Progenitor cell of endocrine pancreas (in vitro differentiated cells): ENCODE results near the gene KHDC1. TPM values are rescaled to one million over a fixed set of nuclear protein-coding genes. Genes with fewer than 3 reads are reported as not detected.
"Not testable (repeated sequence)": the region's sequence is repeated elsewhere in the genome, so short reads cannot be mapped to it uniquely, and the experiment has no call there.

Source experiments
- DNase-seq: peaks from one replicate; pipeline ENCODE4 v3.0.0; 2021; ENCODE audit warnings: low spot score; ENCODE audit not compliant: unreplicated experiment
- H3K27ac Mint-ChIP-seq: 2 replicates; pipeline ENCODE4 v1.8.0; 2021; ENCODE audit warnings: mild to moderate bottlenecking, moderate library complexity, mixed read lengths
- H3K27me3 Mint-ChIP-seq: 2 replicates; pipeline ENCODE4 v1.8.0; 2021; ENCODE audit warnings: mixed read lengths
- H3K36me3 Mint-ChIP-seq: 2 replicates; pipeline ENCODE4 v1.8.0; 2022; ENCODE audit warnings: mixed read lengths; ENCODE audit not compliant: insufficient read depth
- H3K4me1 Mint-ChIP-seq: 2 replicates; pipeline ENCODE4 v1.8.0; 2021; ENCODE audit warnings: low read depth, mixed read lengths
- H3K4me3 Mint-ChIP-seq: 2 replicates; pipeline ENCODE4 v1.8.0; 2021; ENCODE audit warnings: low read depth, mild to moderate bottlenecking, moderate library complexity, mixed read lengths
- H3K9me3 Mint-ChIP-seq: 2 replicates; pipeline ENCODE4 v1.8.0; 2021; ENCODE audit warnings: low read depth, mixed read lengths
- CTCF ChIP-seq: fragments of 200-600 bp; sonication (generic); IDR thresholded peaks from one replicate; pipeline ENCODE4 v1.5.0; 2021; ENCODE audit warnings: antibody characterized with exemption, mild to moderate bottlenecking; ENCODE audit not compliant: unreplicated experiment
- total RNA-seq: library from RNA; stranded (reverse); gene quantifications from 2 replicates; pipeline ENCODE4 v1.2.1, GENCODE V29; 2021

The KHDC1 gene
- total RNA-seq, 1 donor from 2014 or later, result 7.9 TPM

- no peaks in the 10 kb centered on the region for H3K4me1 Mint-ChIP-seq
- H3K36me3 Mint-ChIP-seq, result no peaks in the 10 kb centered on the region
- H3K27me3 Mint-ChIP-seq, result no peaks in the 10 kb centered on the region
- H3K9me3 Mint-ChIP-seq, result no peaks in the 10 kb centered on the region
- H3K4me3 Mint-ChIP-seq, result no peak overlapping the region
- no peak for TF ChIP-seq CTCF
- no peak for DNase-seq
- H3K27ac Mint-ChIP-seq, result no peak overlapping the region
These were observed 22.3 kb downstream of the KHDC1 start for GRCh38 chr6:73240730-73241129.

- no peak for DNase-seq
- TF ChIP-seq CTCF, result no peak
- Mint-ChIP-seq H3K4me3 (no peak overlapping the region), H3K9me3 (no peaks in the 10 kb centered on the region), H3K4me1 (no peaks in the 10 kb centered on the region), H3K27me3 (no peaks in the 10 kb centered on the region), H3K27ac (no peak overlapping the region), H3K36me3 (no peaks in the 10 kb centered on the region)
These were observed 26.7 kb downstream of the KHDC1 start for GRCh38 chr6:73236144-73236750.

DNA sequence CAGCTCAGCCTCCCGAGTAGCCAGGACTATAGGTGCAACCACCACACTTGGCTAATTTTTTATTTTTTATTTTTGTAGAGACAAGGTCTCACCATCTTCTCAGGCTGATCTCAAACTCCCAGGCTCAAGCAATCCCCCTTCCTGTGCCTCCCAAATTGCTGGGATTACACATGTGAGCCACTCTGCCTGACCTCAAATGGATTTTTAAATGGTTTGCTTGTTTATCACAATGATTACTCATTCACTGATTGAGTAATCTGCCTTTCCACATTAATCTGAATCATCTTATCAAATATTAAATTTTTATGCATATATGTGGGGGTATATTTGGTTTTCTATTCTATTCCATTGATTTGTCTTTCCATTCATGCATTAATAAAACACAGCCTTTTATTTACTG is 28.3 kb downstream of the KHDC1 start:
- no peak overlapping the region for H3K27ac Mint-ChIP-seq
- no peaks in the 10 kb centered on the region for H3K36me3 Mint-ChIP-seq
- H3K4me3 Mint-ChIP-seq, result no peak overlapping the region
- DNase-seq, result no peak
- H3K27me3 Mint-ChIP-seq, result no peaks in the 10 kb centered on the region
- no peak for TF ChIP-seq CTCF
- no peaks in the 10 kb centered on the region for H3K9me3 Mint-ChIP-seq
- H3K4me1 Mint-ChIP-seq, result no peaks in the 10 kb centered on the region

DNA sequence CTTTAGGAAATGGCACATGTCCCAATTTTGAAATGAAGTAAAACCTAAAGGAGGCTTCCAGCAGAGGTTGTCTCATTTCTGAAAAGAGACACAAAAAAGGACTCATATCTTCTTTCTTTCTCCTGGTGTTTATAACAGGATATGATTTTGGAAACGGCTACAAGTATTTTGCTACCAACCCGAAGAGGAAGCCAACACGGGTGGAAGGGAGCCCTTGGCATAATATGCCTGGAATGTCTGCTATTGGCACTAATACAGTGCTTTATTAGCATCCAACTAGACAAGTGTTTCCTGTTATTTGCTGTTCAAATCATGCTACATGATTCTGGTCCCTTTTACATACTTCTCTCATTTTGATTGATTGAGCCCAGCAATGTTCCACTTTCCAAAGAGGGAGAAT is 29.0 kb downstream of the KHDC1 start:
- not testable (repeated sequence) for H3K36me3 Mint-ChIP-seq, H3K9me3 Mint-ChIP-seq, H3K27ac Mint-ChIP-seq, H3K4me3 Mint-ChIP-seq, H3K27me3 Mint-ChIP-seq, H3K4me1 Mint-ChIP-seq, DNase-seq

GRCh38 chr6:73233048-73233447 is 29.9 kb downstream of the KHDC1 start:
- no peak for DNase-seq
- TF ChIP-seq CTCF, result no peak
- H3K27me3 Mint-ChIP-seq, result no peaks in the 10 kb centered on the region
- no peaks in the 10 kb centered on the region for H3K4me1 Mint-ChIP-seq
- no peaks in the 10 kb centered on the region for H3K36me3 Mint-ChIP-seq
- no peak overlapping the region for H3K27ac Mint-ChIP-seq
- no peaks in the 10 kb centered on the region for H3K9me3 Mint-ChIP-seq
- no peak overlapping the region for H3K4me3 Mint-ChIP-seq

GRCh38 chr6:73231986-73232391 is 31.0 kb downstream of the KHDC1 start:
- no peak overlapping the region for H3K27ac Mint-ChIP-seq
- TF ChIP-seq CTCF, result no peak
- no peaks in the 10 kb centered on the region for H3K27me3 Mint-ChIP-seq
- H3K9me3 Mint-ChIP-seq, result no peaks in the 10 kb centered on the region
- H3K4me1 Mint-ChIP-seq, result no peaks in the 10 kb centered on the region
- DNase-seq, result no peak
- no peaks in the 10 kb centered on the region for H3K36me3 Mint-ChIP-seq
- H3K4me3 Mint-ChIP-seq, result no peak overlapping the region
